ENCODE data around the gene GLRA1.
"Not testable (repeated sequence)": the region's sequence is repeated elsewhere in the genome, so short reads cannot be mapped to it uniquely, and the experiment has no call there.

The GLRA1 gene

GRCh38 chr5:151846765-151847164, 77.9 kb downstream of the GLRA1 start:
- Mint-ChIP-seq H3K36me3 (ENCODE audit: low read depth) (no peaks in the 10 kb centered on the region), H3K27me3 (no peaks in the 10 kb centered on the region), H3K4me3 (no peak overlapping the region), H3K27ac (no peak overlapping the region), H3K9me3 (no peaks in the 10 kb centered on the region), H3K4me1 (ENCODE audit: low read depth) (no peaks in the 10 kb centered on the region)
- no peak for DNase-seq

GRCh38 chr5:151832843-151833242, 91.8 kb downstream of the GLRA1 start:
- Mint-ChIP-seq H3K36me3 (ENCODE audit: low read depth) (peaks cover 55% of the 10 kb centered on the region), H3K9me3 (peaks cover 50% of the 10 kb centered on the region)
- not testable (repeated sequence) for H3K27ac Mint-ChIP-seq; H3K4me1 Mint-ChIP-seq (ENCODE audit: low read depth); DNase-seq; H3K4me3 Mint-ChIP-seq; H3K27me3 Mint-ChIP-seq

- Mint-ChIP-seq H3K9me3 (peaks cover 31% of the 10 kb centered on the region), H3K4me3 (no peak overlapping the region), H3K36me3 (ENCODE audit: low read depth) (peaks cover 83% of the 10 kb centered on the region), H3K27ac (no peak overlapping the region), H3K27me3 (no peaks in the 10 kb centered on the region), H3K4me1 (ENCODE audit: low read depth) (peaks cover 9% of the 10 kb centered on the region)
- no peak for DNase-seq
These were observed 95.3 kb downstream of the GLRA1 start for GRCh38 chr5:151829370-151829769.

DNA sequence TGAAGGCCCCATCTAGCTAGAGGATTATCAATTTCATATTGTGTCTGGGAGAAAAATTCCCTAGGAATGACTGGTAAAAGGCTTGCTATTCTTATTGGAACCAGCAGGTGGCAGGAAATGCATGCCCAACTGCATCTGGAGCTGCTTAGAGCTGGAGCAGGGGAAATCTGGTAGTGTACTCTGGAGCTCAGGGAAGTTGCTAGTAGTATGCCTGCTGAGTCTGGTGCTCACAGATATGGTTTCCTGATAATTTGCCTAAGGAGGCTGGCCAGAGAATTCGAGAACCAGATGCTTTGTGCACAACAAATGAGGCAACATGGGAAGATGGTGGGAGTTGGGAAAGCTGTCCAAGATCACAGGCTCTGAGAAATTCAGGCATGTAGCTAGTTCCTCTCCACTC, 99.2 kb downstream of the GLRA1 start:
- Mint-ChIP-seq H3K27me3 (no peaks in the 10 kb centered on the region), H3K4me3 (no peak overlapping the region), H3K36me3 (ENCODE audit: low read depth) (peaks cover 69% of the 10 kb centered on the region), H3K9me3 (peaks cover 4% of the 10 kb centered on the region), H3K27ac (no peak overlapping the region), H3K4me1 (ENCODE audit: low read depth) (peaks cover 4% of the 10 kb centered on the region)
- no peak for DNase-seq

DNA sequence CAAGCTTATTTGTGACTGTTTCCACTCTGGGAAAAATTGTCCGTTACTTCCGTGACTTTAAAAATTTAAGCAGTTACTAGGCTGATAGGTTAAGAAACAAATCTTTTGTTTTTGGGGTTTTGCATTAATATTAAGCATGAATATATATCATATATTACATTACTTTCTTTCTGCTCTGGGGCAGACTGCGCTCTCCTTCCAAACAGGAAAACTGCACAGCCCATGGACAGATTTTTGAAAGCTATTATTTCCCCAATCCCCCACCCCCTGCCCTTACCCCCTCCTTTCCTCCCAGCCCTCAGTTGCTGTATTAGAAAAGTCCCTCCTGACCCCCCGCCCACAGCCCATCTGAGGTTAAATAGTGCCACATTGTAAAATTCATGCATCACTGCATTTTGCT, 102.5 kb downstream of the GLRA1 start:
- no peak overlapping the region for H3K27ac Mint-ChIP-seq
- H3K4me1 Mint-ChIP-seq (ENCODE audit: low read depth) = no peaks in the 10 kb centered on the region
- no peaks in the 10 kb centered on the region for H3K9me3 Mint-ChIP-seq
- peaks cover 63% of the 10 kb centered on the region for H3K36me3 Mint-ChIP-seq (ENCODE audit: low read depth)
- no peak overlapping the region for H3K4me3 Mint-ChIP-seq
- H3K27me3 Mint-ChIP-seq = no peaks in the 10 kb centered on the region
- no peak for DNase-seq

GRCh38 chr5:151820903-151821302, 103.7 kb downstream of the GLRA1 start:
- peaks cover 60% of the 10 kb centered on the region for H3K36me3 Mint-ChIP-seq (ENCODE audit: low read depth)
- no peak overlapping the region for H3K4me3 Mint-ChIP-seq
- H3K4me1 Mint-ChIP-seq (ENCODE audit: low read depth) = no peaks in the 10 kb centered on the region
- peak overlapping the region; percentile 15 for H3K27ac Mint-ChIP-seq
- H3K27me3 Mint-ChIP-seq = no peaks in the 10 kb centered on the region
- no peak for DNase-seq
- H3K9me3 Mint-ChIP-seq = no peaks in the 10 kb centered on the region

GRCh38 chr5:151820271-151820670, 104.4 kb downstream of the GLRA1 start:
- Mint-ChIP-seq H3K27ac (no peak overlapping the region), H3K36me3 (ENCODE audit: low read depth) (peaks cover 62% of the 10 kb centered on the region), H3K4me3 (no peak overlapping the region), H3K9me3 (no peaks in the 10 kb centered on the region), H3K27me3 (no peaks in the 10 kb centered on the region), H3K4me1 (ENCODE audit: low read depth) (no peaks in the 10 kb centered on the region)
- no peak for DNase-seq

GRCh38 chr5:151819830-151820229, 104.8 kb downstream of the GLRA1 start:
- no peaks in the 10 kb centered on the region for H3K4me1 Mint-ChIP-seq (ENCODE audit: low read depth)
- no peak overlapping the region for H3K27ac Mint-ChIP-seq
- H3K36me3 Mint-ChIP-seq (ENCODE audit: low read depth) = peaks cover 64% of the 10 kb centered on the region
- no peak overlapping the region for H3K4me3 Mint-ChIP-seq
- no peaks in the 10 kb centered on the region for H3K27me3 Mint-ChIP-seq
- no peaks in the 10 kb centered on the region for H3K9me3 Mint-ChIP-seq
- DNase-seq = no peak

- no peak for DNase-seq
- H3K9me3 Mint-ChIP-seq = peaks cover 8% of the 10 kb centered on the region
- peaks cover 22% of the 10 kb centered on the region for H3K4me1 Mint-ChIP-seq (ENCODE audit: low read depth)
- no peak overlapping the region for H3K4me3 Mint-ChIP-seq
- H3K27me3 Mint-ChIP-seq = no peaks in the 10 kb centered on the region
- H3K36me3 Mint-ChIP-seq (ENCODE audit: low read depth) = peaks cover 92% of the 10 kb centered on the region
- H3K27ac Mint-ChIP-seq = peak overlapping the region; percentile 37
These were observed 109.6 kb downstream of the GLRA1 start for GRCh38 chr5:151815051-151815450.

- peak overlapping the region; percentile 59 for H3K27ac Mint-ChIP-seq
- H3K36me3 Mint-ChIP-seq (ENCODE audit: low read depth) = peaks cover 97% of the 10 kb centered on the region
- no peak for DNase-seq
- no peak overlapping the region for H3K4me3 Mint-ChIP-seq
- peaks cover 8% of the 10 kb centered on the region for H3K9me3 Mint-ChIP-seq
- peaks cover 35% of the 10 kb centered on the region for H3K4me1 Mint-ChIP-seq (ENCODE audit: low read depth)
- no peaks in the 10 kb centered on the region for H3K27me3 Mint-ChIP-seq
These were observed 111.8 kb downstream of the GLRA1 start for GRCh38 chr5:151812757-151813309.

- no peak for DNase-seq
- peaks cover 99% of the 10 kb centered on the region for H3K36me3 Mint-ChIP-seq (ENCODE audit: low read depth)
These were observed 112.9 kb downstream of the GLRA1 start for GRCh38 chr5:151811593-151812321.

DNA sequence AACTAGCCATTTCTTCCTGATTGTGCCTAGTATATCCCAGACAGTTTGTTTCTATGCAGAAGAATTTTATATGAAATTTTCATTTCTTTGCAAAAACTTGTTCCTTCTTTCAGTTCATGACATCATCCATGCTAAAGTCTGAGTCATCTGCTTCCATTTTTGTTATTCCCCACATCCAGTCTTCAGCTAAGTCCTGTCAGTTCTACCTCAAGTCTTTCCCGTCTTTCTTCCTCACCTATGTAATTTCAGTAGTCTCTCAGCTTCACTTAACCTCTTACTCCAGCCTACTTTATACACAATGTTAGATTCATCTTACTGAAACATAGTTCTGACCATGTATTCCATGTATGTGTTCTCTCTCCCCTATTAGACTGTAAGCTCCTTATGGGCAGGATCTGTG, 113.8 kb downstream of the GLRA1 start:
- Mint-ChIP-seq H3K4me3 (no peak overlapping the region), H3K27ac (peak overlapping the region; percentile 1)

More at GRCh38 chr5:151811593-151812321, 112.9 kb downstream of the GLRA1 start:
- Mint-ChIP-seq H3K27me3 (no peaks in the 10 kb centered on the region), H3K27ac (peak overlapping the region; percentile 59), H3K4me3 (no peak overlapping the region), H3K4me1 (ENCODE audit: low read depth) (peaks cover 39% of the 10 kb centered on the region), H3K9me3 (peaks cover 8% of the 10 kb centered on the region)

GRCh38 chr5:151810449-151810848, 114.2 kb downstream of the GLRA1 start:
- Mint-ChIP-seq H3K4me1 (ENCODE audit: low read depth) (peaks cover 50% of the 10 kb centered on the region), H3K9me3 (peaks cover 8% of the 10 kb centered on the region), H3K36me3 (ENCODE audit: low read depth) (peaks cover 99% of the 10 kb centered on the region), H3K27ac (peak overlapping the region; percentile 53), H3K27me3 (no peaks in the 10 kb centered on the region), H3K4me3 (no peak overlapping the region)
- no peak for DNase-seq

More for the DNA sequence above, 113.8 kb downstream of the GLRA1 start:
- Mint-ChIP-seq H3K36me3 (ENCODE audit: low read depth) (peaks cover 99% of the 10 kb centered on the region), H3K9me3 (peaks cover 8% of the 10 kb centered on the region), H3K27me3 (no peaks in the 10 kb centered on the region), H3K4me1 (ENCODE audit: low read depth) (peaks cover 45% of the 10 kb centered on the region)
- no peak for DNase-seq

GRCh38 chr5:151808451-151809169, 116.0 kb downstream of the GLRA1 start:
- no peaks in the 10 kb centered on the region for H3K27me3 Mint-ChIP-seq
- peaks cover 99% of the 10 kb centered on the region for H3K36me3 Mint-ChIP-seq (ENCODE audit: low read depth)
- no peak overlapping the region for H3K4me3 Mint-ChIP-seq
- no peak for DNase-seq
- peaks cover 8% of the 10 kb centered on the region for H3K9me3 Mint-ChIP-seq
- peak overlapping the region; percentile 57 for H3K27ac Mint-ChIP-seq
- H3K4me1 Mint-ChIP-seq (ENCODE audit: low read depth) = peaks cover 66% of the 10 kb centered on the region
